HG02759 (cell line): ENCODE data around the gene STAT6.
"Not testable (repeated sequence)": the region's sequence is repeated elsewhere in the genome, so short reads cannot be mapped to it uniquely, and the experiment has no call there.

Experiments used
- ATAC-seq: cut with Tn5 transposase; IDR thresholded peaks from one replicate; pipeline ENCODE4 v1.9.1; 2021; ENCODE audit warnings: mild to moderate bottlenecking, moderate library complexity; ENCODE audit not compliant: unreplicated experiment

STAT6 gene

DNA sequence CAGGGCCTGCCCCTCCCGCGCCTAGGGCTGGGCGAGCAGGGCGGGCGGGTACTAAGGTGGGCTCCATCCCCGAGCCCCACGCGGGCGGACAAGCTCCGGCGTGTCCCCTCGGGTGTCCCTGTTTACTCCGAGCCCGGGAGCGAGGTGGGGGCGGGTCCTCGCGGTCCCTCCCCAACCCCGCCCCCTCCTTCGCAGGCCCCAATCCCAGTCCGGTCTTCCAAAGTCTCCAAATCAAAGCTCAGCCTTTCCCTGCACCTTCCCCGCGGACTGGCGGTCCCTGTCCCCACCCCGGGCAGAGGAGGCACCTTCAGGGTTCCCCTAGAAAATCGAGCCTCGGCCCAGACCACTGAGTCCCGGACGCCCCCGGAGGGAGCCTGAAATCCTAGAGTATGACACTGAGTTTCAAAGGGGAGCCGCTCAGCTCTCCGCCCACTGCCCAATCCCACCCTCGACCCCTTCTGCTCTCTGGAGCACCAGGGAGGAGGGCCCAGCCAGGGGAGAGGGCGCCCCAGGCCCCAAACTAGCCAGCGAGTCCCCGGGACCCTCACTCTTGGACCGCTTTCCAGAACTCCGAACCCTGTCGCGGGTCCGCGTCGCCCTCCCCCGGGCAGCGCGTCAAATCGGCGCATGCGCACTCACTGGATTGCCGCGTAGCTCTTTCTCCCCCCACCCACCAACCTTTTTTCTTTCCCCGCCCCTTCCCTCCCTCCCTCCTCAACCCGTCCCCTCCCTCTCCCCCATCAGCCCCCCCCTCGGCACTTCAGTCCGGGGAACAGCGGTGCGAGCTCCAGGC, 16.8 kb upstream of the STAT6 start, which contains the start of gene LRP1:
LRP1 (plus strand) TSS at position 758 of the 793 bp plus-strand sequence. CDS start 482 bp downstream, outside the sequence.
- ATAC-seq, result no peak

DNA sequence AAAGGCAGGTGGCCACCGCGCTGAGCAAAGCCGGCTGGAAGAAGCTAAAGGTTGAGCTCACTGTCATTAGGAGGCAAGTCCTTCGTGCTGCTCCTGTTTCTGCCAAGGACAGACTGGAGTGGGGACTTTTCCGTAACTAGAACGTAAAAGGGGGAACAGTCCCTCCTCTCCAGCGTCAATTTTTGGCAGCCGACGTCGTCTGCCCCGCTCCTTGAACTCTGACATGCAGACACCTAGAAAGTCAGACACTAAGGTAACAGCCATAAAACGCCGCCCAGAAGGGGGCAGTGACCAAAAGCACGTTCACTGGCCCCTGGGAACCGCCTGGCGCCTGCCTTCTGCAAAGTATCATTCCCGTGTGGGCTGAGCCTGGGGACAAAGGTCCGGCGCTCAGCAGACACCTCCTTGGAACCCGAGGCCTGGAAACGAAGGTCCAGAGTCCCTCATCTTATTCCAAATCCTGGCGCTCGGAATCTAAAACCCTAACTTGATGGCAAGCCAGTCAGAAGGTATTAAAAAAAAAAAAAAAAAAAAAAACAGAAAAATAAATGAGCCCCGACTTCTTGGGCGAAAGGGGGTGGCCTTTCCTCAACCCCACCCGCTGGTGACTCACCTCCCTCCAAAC, 16.1 kb upstream of the STAT6 start:
- no peak for ATAC-seq

DNA sequence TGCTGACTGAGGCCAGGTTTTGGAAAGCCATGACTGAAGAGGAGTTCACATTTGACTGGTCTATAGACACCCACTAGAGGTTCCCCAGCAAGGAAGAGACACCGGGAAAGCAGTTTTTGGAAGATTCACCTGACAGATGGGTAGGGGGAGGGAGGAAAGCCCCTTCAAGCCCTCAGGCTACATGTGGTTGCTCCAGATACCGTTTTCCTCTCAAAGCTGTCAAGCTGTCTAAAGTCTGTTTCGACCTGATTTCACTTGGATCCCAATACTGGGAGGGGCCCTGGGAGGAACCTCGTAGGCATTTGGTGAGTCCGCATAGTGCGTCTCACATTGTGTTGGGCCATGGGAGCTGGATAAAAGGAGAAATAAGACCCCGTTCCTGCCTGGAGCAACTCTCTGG, 15.4 kb upstream of the STAT6 start:
- ATAC-seq, result no peak

DNA sequence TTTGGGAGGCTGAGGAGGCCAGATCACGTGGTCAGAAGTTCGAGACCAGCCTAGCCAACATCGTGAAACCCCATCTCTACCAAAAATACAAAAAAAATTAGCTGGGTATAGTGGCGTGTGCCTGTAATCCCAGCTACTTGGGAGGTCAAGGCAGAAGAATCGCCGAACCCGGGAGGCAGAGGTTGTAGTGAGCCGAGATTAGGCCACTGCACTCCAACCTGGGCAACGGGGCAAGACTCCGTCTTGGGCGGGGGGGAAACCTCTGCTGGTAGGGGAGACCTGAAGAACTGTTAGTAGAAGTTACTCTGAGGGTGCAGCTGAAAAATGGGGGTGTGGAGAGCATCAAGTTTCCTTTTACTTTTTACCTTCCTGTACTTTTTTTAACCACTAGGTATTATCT, 14.9 kb upstream of the STAT6 start:
- no peak for ATAC-seq

DNA sequence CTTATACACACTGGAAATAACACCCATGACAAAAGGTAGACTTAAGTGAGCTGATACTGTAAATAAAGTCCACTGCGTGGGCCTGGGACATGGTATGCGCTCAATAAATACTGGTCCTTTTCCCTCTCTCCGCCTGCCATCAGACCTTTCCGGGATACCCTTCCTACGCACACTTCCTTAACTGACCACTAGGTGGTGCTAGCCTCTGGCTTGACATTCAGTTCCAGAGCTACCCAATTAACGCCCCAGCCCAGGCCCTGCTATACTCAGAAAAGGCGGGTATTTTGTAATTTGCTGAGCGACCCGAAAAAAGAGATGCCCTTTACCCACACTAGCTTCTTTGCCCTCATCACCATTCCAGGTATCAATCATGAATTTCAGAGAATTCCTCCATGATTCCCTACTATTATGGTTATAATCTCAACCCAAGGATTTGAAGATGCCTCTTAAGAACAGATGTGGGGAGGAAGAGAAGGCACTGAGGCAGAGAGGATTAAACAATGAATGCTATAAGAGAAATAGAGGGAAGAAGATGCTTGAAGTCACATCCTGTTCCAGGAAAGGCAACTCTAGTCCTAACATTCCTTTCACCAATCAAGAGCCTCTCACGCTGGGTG, 13.2 kb upstream of the STAT6 start:
- ATAC-seq, result peak; percentile 44

DNA sequence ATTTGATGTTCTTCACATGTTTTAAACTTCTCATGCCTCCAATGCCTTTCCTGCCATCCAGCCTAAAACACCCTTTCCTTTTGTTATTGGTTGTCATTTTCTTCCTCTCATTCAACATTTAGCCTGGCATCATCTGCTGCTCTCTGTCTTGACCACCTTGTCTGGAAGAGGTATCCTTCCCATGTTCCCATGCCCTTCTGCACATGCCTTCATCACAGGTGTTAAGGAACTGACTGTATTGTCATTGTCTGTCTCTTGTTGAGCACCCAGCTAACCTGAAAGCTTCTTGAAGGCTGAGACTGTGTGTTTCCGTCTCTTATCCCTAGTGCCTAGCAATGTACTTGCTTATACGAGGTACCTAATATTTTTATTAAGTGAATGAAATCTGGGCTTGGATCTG, 12.7 kb upstream of the STAT6 start:
- no peak for ATAC-seq

DNA sequence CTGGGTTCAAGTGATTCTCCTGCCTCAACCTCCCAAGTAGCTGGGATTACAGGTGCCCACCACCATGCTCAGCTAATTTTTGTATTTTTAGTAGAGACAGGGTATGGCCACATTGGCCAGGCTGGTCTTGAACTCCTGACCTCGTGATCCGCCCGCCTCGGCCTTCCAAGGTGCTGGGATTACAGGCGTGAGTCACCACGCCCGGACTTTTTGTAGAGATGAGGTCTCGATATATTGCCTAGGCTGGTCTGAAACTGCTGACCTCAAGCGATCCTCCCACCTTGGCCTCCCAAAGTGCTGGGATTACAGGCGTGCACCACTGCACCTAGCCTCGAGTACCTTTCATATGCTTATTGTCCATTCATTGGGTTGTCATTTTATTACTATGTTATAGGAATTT, 9.6 kb upstream of the STAT6 start:
- not testable (repeated sequence) for ATAC-seq

DNA sequence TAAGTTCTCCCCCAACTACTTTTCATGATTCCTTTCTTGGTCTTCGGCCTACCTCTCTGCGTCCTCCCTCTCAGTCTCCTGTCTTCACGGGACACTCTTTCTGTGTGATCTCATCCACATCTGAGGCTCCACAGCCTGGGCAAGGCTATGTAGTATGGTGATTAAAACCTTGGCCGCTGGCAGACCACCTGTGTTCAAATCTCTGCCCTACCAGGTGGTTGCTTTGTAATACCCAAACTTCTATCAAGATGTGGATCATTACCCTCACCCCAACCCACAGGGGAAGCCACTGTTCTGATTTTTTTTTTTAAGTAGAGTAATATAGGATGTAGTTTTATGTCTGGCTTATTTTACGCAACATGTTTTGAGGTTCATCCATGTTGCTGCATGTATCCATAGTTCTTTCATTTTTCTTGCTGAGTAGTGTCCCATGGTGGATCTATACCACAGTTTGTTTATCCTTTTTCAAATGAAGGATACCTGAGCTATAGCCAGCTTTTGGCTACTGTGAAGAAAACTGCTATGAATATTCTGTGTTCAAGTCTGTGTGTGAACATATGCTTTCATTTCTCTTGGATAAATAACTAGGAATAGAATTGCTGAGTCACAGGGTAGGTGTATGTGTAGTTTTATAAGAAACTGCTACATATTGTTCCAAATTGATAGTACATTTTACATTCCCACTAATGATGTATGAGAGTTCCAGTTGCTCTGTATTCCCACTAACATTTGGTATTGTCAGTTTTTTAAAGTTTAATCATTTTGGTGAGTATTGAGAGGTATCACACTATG, 8.3 kb upstream of the STAT6 start:
- ATAC-seq, result no peak

DNA sequence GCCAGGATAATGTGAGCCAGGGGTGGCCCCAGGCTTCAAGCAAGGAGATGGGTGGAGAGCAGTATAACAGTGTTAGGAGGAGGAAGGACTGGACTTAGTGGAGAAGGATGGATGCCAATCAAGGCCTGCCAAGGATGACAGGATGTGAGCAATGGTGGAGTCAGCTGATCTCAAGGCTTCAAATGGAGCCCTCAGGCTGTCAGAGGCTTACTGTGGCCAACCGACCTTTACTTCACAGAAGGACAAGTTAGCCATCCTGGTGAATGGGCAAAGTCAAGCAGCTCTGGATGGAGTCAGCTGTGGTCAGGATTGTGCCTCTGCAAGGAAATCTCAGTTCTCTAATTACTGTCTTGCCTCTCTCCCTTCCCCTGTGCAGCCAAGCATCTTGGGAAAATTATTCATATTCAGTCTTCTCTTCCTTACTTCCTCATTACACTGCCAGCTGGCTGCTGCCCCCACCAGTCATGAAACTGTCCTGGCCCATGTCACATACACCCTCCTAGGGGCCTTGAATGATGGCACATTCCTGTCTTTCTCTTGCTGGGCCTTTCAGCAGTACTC, 7.6 kb upstream of the STAT6 start:
- ATAC-seq, result no peak

DNA sequence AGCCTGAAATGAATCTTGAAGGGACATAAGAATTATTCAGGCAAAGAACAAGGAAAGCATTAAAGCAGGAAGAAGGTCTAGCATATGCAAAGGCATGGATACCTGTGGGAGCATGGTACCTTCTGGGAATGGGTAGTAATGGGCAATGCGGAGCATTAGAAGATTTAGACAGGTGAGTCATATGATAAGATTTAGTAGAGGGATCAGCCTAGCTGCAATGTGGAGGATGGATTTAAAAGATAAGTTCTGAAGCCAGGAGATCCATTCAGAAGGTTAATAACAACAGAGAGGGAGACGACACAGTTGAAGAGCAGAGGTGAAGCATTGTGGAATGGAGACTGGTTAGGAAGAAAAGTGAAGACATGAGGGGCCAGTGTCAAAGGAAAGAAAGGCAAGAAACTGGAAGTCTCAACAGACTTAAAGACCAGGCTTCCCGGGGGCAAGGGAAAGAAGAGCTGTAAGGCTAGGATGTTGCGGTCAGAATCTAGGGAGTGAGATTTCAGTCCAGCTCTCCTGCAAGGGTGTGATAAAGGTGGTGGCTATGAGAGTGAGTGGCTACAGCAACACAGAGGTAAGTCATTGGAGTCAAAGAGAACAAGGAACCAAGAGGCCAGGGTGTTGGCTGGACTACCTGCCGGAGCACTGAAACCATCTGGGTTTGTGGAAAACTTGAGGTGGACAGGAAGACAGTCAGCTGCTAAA, 5.6 kb upstream of the STAT6 start:
- ATAC-seq, result no peak

DNA sequence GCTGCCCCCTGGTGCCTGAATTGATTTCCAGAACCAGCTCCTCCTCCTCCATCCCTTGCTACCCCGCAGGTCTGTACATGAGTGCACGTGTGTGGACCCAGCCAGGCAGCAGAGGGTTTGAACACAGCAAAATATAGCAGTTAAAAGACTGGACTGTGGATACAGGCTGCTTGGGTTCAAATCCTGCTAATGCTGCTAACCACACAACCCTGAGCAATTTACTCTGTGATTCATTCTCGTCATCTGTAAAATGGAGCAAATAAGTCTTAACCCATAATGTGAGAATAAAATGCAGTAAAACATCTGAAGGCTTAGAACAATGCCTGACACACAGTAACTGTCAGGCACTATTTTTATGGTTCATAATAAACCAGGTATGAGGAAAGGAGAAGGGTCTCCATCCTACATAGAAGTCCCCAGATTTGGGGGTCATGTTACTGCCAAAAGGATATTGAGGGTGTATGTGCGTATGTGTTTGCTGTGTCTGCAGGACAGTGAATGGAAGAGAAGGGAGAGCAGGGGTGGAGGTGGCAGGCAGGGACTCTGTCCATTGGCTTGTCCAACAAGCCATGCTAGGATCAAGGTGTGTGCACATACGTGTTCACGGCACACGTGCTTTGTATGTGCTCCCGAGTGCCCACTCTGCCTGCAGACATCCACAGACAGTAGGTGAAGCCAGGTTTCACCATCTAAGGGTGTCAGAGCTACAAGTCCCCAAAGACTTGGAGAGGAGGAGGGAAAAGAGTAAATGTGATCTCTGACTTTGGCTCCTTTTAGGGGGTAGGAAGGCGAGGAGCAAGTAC, 1.5 kb upstream of the STAT6 start:
- no peak for ATAC-seq

DNA sequence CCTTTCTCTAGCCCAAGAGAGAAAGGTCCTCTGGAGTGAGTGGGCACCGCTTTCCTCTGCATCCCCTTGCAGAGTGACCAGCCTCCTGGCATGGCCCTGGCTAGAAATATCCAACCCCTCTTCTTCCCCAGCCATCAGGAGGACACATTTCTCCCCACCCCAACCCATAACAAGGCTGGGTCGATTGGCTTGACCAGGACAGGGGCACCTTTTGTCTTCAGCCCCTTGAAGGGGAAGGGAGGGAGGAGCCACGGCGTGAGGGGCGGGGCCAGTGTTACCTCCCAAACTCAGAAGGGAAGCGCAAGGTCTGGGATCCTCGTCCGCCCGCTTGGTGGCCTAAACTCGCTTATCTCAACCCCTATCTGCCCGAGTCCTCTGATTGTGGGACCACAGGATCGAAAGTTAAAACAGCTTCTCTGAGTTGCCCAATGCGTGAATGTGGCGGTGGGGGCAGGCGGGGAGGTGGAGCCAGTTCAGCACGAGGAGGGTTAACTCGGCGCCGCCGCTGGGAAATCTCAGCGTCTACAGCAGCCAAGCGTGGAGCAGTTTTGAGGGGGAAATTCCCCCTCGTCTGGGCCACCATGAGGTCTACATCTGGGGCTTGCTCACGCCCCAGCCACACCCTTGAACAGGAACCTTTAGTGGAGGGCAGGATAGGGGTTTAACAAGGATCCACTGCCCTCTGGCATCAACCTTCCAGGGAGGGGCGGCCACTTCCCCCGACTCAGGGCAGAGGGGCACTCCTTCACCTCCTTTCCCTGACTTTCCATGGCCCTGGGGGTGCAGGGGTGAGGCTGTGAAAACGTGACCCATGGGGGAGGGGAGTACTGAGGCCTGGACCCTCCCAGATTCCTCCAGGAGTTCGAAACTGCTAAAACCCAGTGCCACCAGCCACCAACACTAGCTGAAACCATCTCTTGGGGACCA, 795 bp downstream of the STAT6 start:
- ATAC-seq, result peak; percentile 61

DNA sequence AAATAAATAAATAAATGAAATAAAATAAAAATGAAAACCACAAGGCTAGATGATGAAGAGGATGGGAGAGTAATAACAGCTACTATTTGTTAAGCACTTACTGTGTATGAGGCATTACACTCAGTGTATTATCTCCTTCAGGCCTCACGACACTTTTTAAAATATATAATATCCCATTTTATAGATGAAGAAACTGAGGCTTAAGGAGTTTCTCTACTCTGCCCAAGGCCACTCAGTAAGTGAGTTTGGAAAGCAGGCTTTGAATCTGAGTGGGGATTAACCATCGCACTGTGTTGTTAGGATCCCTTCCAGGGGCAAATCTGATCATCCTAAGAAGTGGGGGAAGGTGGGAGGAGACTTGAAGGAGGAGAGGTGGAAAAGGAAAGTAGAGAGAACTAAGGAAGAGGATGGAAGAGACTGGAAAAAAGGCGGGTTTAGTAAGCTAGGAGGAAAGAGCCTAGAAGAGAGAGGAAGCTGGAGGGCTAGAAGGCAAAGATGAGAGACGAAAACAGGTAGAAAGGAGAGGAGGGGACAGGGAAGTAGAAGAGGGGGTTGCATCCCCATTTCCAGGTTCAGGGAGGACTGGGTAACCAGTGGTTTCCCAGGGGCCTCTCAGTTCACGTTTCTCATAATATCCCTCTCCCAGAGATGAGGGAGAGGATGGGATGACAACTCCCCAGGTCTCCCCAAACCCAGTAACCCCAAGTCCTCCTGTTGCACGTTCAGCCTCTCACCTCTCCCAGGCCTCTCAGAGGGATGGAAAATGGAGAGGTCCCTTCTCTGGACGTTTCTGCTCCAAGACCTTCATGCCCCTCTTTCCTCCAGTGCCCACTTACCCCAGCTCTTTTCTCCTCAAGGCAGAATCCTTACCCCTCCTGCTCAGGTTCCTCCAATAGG, 1.7 kb downstream of the STAT6 start:
- ATAC-seq, result no peak

DNA sequence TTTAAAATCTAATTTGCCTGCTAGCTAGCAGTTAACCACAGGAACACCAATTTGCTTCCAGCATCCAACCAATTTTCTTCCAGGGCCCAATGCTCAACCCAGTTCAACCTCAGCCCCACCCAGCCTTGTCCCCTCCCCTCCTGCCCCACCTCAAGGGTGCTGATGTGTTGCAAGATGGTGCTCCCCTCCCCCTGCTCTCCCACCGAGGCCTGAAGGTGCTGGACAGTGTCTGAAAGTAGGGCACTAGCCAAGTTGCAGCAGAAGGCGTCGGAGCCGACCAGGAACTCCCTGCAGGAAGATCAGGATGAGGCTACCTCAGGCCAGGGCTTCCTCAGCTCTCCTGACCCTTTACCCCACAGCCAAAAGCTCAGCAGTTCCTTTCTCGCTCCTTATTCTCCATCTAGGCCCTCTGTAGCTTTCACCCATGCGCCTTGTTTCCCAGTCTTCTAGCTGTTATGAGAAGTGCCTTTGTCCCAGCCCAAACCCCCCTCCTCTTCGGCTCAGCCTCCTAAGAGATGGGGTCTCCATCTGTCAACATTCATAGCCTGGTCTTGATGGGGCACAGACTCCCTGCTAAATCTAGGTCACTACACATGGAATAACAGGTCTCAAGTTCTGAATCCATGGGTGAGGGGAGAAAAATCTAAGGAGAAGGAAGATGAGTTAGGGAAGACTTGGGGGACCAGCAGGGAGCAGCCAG, 3.6 kb downstream of the STAT6 start:
- ATAC-seq, result no peak

DNA sequence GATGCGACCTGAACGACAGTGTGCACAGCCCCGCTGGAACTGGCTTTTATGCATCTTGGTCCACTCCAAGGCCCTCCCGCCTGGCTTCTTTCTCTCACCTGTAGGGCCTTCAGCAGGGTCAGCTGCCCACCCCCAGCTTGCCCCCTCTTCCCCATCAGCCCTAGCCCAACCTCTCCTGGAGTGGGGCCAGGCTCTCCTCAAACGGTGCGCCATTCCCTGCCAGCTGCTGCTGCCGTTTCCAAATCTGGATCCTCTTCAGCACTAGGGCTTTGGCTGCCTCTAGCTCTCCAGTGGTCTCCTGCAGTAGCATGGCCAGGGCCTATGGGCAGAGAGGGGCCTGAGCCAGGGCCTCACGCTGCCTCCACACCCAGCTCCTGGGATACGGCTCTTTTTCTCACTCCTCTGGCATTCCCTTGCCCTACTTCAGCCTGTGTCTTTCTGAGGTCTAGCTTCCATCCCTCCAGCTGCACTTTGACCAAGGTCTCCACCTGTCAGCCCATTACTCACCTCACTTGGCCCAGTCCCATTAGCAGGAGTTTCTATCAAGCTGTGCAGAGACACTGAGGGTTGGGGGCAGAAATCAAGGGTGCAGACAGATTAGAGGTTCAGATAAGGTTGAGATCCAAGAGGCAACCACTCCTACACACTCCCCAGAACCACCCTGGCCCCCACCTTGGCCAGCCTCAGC, 5.0 kb downstream of the STAT6 start:
- no peak for ATAC-seq

DNA sequence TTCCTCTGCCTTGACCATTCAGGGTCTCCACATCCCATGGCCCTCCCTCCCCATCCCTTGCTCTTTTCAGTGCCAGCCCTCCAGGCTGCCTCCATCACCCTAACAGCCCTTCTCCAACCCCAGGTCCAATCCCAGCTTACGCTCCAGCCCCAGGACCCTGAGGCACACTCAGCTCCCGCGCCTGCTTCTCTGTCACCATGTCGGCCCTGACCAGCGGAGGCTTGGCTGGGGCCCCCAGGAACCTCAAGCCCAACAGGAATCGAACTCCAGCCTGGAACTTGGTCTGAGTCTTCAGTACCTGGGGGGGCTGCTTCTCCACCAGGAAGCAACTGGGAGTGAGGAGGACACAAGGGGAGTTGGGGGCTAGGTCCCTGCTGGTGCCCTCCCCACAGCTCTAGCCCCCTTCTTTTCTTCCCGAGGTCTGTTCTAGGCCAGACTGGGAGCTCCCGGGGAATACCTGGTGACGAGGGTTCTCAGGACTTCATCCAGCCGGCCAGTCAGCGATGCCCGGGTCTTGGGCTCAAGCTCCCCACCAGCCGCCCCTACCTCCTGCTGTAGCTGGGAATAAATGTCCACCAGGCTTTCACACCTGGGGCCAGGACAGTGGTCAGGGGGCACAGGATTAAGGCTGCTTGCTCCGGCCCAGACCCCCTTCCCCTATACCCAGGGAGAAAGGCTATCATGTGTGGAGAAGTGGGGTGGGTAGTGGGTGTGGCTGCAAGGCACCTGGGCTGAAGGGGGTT, 6.0 kb downstream of the STAT6 start:
- ATAC-seq, result no peak
